Activated CD8-positive, alpha-beta memory T cell treated with anti-CD3 and anti-CD28 coated beads for 1 hour (primary cell): ENCODE data around the gene ELOF1.
"Not testable (repeated sequence)": the region's sequence is repeated elsewhere in the genome, so short reads cannot be mapped to it uniquely, and the experiment has no call there.

ENCODE experiments used
- DNase-seq, 2 donors: peaks; one replicate each; pipeline ENCODE4 v3.0.0-alpha.2; 2020; ENCODE audit warnings: low read depth in 1 of 2; ENCODE audit errors: extremely low read depth in 1 of 2

ELOF1 gene

DNA sequence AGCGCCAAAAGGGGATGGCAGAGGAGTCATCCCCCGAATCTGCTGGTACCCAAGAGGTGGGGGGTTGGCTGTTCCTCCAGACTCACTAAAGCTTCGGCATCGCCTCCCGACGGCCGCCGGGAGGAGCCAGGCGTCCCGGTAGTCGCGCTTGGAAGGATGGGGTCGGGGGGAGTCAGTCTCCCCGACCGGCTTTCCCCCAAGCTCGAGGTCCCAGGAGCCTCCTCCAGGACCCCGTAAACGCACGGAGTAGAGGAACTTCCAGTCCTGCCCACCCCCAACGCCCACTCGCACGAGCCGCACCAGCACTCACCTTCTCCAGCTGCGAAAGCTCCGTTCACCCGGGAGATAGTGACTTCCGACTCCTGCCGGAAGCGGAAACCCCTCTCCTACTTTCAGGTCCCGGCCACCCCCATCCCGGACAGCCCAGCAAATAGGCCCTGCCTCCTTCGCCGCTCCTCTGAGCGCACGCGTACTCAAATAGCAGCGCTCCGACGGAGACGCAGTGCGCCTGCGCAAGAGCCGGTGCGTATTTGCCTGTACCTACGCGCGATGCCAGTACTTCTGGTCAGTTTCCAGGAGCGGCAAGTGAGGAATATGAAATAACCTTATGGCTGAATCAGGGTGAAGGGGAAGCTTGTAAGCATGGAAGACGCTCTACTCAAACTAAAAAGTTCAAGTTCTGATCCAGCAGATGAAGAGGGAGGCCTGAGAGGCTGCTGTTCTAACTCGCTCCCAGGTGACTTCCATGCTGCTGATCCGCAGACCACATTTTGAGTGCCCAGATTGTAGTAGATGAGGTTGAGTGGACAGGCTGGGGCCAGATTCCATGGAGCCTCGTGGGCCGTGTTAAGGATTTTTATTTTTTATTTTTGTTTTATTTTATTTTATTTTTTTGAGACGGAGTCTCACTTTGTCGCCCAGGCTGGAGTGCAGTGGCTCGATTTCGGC is at the start of gene ELOF1:
ELOF1 (minus strand) TSS at position 350 of the 948 bp plus-strand sequence. CDS start 4,883 bp downstream, outside the sequence.
- peak; percentile 89 to 94 for DNase-seq

DNA sequence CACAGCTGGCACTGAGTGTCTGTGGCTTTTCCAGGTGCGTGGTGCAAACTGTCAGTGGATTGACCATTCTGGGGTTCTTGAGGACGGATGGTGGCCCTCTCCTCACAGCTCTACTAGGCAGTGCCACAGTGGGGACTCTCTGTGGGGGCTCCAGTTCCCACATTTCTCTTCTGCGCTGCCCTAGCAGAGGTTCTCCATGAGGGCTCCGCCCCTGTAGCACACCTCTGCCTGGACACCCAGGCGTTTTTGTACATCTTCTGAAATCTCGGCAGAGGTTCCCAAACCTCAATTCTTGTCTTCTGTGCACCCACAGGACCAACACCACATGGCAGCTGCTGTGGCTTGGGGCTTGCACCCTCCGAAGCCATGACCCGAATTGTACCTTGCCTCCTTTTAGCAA is 47.5 kb upstream of the ELOF1 start:
- no peak for DNase-seq

DNA sequence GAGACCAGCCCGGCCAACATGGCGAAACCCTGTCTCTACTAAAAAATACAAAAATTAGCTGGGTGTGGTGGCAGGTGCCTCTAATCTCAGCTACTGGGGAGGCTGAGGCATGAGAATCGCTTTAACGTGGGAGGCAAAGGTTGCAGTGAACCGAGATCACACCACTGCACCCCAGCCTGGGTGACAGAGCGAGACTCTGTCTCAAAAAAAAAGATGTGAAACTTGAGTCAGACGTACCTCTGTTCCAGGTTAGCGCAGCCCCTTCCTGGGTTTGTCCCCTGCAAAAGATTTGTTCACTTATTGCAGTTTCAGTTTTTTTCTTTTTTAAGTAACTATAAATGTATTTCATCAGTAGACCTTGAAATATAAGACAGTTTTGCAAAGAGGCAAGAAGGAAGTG is 40.7 kb upstream of the ELOF1 start:
- not testable (repeated sequence) for DNase-seq

DNA sequence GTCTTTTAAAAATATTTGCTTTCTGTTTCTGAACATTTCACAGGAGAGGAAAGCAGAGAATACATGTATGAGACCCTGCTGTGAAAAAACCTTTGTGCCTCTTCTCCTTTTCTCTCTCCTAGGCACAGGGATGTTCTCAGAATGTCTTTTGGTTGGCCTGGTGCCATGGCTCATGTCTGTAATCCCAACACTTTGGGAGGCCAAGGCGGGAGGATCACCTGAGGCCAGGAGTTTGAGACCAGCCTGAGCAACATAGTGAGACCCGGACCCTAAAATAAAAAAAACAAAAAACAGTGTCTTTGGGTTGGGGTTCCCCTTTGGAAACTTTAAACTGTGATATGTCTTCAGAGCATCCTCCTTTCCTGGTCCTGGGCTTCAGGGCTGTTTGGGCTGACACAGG is 39.7 kb upstream of the ELOF1 start:
- no peak for DNase-seq

DNA sequence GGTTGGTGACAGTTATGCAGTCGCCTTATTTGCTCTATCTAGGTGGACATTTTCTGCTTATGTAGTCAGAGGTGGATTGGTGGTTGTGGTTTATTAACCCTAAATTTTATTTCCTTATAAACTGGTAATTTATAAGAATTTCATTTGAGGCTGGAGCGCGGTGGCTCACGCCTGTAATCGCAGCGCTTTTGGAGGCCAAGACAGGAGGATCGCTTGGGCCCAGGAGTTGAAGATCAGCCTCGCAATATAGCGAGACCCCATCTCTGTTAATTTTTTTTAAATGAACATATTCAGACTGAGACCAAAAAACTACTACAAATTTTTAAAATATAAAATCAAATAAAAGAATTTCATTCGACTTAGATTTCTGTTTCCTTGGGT is 39.1 kb upstream of the ELOF1 start:
- DNase-seq: no peak

DNA sequence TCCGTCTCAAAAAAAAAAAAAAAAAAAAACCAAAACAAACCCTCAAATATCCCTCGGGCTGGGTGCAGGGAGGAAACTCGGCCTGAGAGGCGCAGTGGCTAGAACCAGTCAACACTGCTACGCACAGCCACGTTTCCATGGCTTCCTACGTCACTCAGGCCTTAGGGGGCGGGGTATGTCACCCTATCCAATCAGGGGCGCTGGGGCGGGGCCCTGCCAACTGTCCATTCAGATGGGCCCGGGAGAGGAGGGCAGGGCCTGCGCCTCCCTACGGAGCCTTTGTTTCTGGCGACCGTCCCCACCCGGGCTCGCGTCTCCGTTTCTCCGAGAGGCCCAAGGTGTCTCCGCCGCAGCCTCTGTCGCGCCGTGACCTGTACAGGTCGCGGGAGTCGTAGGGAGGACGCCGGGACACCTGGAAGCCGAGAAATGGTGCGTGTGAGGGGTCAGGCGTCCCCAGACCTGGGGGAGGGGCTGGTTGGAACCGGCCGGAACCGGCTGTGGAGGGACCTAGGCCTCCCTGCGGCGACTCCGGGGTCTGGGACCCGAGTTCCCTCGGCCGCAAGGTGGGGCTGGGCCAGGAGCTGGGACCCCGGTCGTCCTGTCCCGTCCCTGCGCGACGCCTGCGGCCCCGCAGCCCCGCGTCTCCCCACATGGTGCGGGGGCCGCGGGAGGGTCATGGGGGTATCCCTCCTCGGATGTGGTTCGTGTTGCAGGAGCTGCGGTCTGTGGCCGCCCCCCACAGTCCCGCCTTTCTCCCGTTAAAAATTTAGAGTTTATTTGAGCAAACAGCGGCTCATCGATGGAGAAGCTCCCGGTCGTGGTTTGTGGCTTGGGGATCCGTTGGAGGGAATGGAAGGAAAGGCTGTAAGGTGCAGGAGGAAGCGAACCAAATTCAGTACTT is 38.4 kb upstream of the ELOF1 start, which contains the start of gene ZNF627:
ZNF627 (plus strand) TSS at position 282 of the 901 bp plus-strand sequence; CDS start at position 427, 145 bp downstream.
- DNase-seq: peak; percentile 95 to 96

DNA sequence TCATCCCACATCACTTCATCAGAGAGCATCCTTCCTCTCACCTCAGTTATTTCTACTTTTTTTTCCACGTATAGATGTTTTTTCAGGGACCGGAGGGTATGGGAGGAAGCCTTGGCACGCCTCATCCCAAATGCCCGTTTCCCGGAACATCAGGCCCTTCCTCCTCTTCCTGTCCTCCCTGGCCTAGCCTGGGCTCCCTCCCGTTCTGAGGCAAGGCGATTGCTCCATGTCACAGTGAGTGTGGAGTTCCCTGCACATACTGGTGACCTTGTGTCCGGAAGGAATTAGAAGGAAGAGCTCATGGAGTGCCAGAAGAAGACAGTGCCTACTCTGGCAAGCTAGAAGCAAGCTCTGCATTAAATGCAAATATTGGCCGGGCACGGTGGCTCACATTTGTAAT is 37.1 kb upstream of the ELOF1 start:
- no peak for DNase-seq

DNA sequence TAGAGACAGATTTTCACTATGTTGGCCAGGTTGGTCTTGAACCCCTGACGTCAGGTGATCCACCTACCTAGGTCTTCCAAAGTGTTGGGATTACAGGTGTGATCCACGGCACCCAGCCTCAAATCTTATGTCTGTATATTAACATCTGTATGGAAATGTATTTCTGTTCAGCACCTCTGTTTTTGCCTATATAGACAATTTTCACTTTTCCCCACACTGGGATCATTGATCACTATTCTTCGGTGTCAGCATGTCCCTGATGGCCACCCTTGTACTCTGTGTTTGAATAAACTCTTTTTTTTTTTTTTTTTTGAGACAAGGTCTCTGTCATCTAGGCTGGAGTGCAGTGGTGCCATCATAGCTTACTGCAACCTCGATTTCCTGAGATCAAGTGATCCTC is 35.1 kb upstream of the ELOF1 start:
- DNase-seq: no peak

DNA sequence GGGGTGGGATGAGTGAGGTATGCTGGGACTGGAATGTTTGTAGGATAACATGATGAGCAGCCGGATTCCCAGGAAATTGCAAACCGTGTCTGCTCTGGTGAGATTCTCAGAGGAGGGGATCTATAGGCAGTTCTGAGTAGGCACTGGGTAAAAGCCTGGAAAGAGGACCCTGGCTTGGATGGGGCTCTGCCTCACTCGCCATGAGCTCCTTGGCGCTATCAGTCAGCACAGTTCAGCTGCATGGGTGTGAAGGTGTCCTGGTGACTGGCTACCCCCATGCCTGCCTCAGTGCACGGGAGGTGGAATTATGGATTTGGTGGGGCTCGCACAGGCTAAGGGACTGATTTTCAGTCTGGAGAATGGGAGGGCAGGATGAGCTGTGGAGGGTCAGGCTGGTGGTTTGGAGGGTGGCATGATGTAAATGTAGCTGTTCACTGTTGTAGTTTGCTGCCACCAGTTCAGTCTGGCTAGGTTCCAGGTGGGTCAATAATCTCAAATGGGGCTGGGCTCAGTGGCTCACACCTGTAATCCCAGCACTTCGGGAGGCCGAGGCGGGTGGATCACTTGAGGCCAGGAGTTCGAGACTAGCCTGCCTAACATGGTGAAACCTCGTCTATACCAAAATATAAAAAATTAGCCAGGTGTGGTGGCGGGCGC is 29.1 kb upstream of the ELOF1 start:
- DNase-seq: no peak

DNA sequence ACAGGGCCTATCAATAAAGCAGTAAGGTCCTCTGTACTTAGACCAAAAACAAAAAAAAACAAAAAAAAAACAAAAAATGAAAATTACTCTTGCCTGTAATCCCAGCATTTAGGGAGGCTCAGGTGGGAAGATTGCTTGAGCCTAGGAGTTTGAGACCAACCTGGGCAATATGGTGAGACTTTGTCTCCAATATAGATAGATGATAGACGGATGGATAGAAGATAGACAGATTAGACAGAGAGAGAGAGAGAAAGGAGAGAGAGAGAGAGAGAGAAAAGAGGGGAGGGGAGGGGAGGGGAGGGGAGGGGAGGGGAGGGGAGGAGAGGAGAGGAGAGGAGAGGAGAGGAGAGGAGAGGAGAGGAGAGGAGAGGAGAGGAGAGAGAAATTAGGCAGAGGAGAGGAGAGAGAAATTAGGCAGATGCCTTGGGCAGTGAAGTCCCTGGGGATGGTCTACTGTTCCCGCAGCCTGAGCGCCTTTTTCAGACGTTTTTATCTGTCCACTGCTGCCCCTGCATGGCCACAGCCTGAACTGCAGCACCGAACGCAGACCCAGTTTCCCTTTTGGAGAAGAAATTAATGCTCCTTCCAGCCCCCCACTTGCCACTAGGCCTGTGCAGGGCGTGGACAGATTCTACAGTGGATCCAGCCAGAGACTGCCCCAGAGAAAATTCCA is 28.4 kb upstream of the ELOF1 start:
- DNase-seq: peak; percentile 37 to 58

DNA sequence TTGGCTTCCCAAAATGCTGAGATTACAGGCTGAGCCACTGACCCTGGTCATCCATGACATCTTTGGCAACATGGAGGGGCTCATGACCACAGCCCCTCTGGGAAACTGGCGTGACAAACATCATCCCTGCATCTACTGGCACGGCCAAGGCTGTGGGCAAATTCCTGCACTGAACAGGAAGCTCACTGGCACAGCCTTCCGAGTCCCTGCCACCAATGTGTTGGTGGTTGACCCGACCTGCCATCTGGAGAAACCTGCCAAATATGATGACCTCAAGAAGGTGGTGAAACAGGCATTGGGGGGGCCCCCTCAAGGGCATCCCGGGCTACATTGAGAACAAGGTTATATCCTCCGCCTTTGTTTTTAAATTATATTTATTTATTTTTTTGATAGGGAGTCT is 27.3 kb upstream of the ELOF1 start:
- DNase-seq: no peak

DNA sequence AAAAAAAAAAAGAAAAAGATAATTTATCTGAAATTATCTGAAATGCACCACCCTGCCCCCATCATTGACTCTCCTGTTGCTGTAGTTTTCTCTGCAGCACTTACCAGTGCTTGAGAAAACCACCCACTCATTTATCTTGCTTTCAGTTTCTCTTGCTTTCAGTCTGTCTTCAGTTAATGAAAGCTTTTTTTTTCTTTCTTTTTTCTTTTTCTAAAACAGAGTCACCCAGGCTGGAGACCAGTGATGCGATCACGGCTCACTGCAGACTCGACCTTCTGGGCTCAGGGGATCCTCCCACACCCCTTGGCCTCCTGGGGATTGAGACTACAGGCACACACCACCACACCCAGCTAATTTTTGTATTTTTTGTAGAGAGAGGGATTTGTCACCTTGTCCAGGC is 22.7 kb upstream of the ELOF1 start:
- no peak for DNase-seq

DNA sequence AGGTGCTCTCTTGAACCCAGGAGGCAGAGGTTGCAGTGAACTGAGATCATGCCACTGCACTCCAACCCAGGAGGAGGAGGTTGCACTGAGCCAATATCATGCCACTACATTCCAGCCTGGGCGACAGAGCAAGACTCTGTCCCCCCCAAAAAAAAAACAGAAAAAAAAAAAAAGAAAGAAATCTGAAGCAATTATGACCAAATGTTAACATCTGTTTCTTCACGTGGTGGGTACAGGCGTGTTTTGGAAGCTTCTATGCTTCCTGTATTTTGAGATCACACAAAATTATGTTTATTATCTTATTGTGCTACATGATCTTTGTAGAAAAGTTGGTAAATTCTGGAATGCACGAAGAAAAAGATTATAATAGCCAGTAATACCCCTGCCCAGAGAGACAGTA is 21.1 kb upstream of the ELOF1 start:
- DNase-seq: no peak

DNA sequence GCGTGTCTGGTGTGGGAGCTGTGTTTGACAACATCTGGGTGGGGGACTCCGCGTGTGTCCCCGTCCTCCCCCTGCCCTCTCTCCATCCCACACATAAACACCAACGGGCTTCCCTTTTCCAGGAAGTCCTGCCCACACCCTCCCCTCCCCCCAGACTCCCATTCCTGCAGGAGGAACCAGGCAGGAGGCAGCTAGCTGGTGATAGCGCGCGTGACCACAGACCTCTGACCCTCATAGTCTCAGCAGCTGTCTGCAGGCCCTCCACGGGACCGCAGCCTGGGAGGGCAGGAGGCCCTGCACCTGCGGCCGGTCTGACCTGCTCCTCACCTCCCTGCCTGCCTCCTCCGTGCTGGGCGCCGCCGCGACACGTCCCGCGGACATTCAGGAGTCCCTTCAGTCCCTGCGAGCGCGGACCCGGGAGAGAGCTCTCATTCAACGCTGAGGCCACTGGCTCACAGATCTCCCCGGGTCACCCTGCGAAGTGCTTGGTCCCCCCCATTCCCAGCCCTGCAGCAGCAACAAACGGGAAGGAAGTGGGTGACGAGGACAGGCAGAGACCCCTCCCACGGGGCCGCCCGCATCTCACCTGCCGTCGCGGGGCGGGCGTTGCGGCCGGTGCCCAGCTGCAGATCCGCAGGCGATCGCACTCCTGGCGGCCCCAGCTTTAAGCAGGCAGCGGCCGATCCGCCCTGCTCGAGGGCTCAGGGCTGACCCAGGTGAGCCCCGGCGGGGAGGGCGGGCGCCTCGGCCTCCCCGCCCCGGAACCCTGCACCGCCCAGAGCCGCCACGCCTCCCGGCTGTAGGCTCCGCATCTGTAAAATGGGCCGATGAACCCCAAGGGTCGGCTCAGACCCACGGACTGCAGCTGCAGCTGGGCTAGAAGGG is 19.5 kb upstream of the ELOF1 start:
- DNase-seq: no peak

DNA sequence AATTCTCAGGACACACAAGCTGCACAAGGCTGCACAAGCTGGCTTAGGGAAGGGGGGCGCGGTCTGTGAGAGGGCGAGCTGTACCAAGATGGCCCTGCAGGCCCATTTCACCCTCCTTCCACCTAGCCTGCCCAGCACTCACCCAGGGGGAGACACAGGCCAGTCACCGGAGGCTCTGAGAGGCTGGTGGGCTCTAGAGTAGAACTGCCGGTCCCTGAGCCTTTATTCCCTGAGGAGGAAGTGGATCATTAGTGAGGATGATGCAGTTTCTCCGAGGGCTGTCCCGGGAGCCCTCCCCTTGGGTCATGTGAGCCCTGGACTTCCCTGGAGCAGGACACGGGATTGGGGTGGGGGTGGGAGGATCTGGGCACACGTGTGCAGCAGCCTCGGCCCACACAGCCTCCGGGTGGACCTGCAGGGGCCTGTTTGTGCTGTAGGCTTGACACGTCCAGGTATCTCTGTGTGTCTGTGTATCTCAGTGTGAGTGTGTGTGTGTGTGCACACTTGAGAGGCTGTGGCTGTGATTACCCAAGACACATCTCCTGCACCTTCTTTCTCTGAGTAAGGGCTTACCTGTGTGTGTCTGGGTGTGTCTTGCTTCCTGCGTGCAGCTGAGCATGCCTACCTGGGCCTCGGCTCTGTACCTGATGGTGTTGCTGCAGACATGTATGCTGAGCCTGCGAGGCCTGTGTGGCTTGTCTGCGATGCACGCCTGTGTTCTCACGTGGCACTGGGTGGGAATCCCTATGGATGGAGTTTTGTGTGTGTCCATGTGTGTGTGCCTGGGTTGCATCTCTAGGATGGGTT is 18.6 kb upstream of the ELOF1 start, which contains the start of gene ACP5:
ACP5 (minus strand) TSS at position 195 of the 807 bp plus-strand sequence. CDS start 328 bp downstream, outside the sequence.
- DNase-seq: no peak

DNA sequence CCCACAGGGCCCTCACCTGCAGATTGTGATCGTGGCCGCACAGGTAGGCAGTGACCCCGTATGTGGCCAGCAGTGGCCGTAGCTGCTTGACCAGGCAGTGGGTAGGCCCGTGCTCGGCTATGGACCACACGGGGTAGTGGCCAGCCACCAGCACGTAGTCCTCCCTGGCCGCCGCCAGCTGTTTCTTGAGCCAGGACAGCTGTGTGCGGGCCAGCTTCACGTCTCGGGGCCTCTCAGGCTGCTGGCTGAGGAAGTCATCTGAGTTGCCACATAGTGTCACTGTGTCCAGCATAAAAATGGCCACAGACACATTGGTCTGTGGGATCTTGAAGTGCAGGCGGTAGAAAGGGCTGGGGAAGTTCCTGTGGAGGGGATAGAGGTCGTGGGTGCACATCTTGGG is 17.2 kb upstream of the ELOF1 start:
- DNase-seq: no peak

DNA sequence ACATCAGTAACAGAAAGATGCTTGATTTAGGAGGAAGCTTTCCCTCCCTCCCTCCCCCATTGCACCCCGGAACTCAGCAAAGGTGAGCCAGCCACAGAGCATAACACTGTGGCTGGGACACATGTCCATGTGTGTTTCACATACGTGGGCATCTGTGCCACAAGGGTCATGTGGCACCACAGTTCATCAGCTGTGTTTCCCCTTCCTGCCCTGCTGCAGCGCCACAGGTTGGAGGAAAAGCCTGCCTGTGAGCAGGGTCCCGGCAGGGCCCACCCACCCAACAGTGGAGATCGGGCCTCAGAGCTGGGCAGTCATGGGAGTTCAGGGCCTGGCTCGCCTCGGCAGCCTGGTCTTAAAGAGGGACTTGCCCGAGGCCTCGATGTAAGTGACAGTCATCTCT is 15.7 kb upstream of the ELOF1 start:
- DNase-seq: no peak

DNA sequence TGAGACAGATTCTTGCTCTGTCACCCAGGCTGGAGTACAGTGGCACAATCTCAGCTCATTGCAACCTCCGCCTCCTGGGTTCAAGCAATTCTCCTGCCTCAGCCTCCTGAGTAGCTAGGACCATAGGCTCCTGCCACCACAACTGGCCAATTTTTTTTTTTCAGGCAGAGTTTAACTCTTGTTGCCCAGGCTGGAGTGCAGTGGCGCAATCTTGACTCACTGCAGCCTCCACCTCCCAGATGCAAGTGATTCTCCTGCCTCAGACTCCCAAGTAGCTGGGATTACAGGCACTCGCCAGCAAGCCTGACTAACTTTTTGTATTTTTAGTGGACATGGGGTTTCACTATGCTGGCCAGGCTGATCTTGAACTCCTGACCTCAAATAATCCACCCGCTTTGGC is 14.7 kb upstream of the ELOF1 start:
- not testable (repeated sequence) for DNase-seq

DNA sequence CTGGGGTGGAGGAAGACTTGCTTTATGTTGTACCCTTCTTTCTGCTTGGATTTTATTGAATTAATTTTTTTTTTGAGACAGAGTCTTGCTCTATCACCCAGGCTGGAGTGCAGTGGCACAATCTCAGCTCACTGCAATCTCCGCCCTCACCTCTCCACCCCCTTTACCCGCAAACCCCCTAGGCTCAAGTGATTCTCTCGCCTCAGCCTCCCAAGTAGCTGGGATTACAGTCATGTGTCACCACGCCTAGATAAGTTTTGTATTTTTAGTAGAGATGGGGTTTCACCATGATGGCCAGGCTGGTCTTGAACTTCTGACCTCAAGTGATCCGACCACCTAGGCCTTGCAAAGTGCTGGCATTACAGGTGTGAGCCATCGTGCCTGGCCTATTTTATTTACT is 14.3 kb upstream of the ELOF1 start:
- not testable (repeated sequence) for DNase-seq
